Right atrium auricular region (tissue), 2 donors: ENCODE measurements around the gene NRIP3. TPM values are rescaled to one million over a fixed set of nuclear protein-coding genes. Genes with fewer than 3 reads are reported as not detected.

Experiments
- DNase-seq: peaks from one replicate; pipeline ENCODE4 v3.0.0-alpha.2; 2019; ENCODE audit warnings: low spot score
- H3K27ac ChIP-seq, 2 donors: fragments of 200-600 bp; sonication (generic); 1 replicate in 1 of 2; 2 replicates in 1 of 2; pipeline ENCODE4 v1.5.1; 2016 to 2019
- H3K27me3 ChIP-seq, 2 donors: fragments of 200-600 bp; sonication (generic); one replicate each; pipeline versions ENCODE4 v1.5.1 to v1.6.0; 2017 to 2019
- H3K36me3 ChIP-seq: fragments of 200-600 bp; sonication (generic); one replicate; pipeline ENCODE4 v1.5.1; 2016
- H3K4me1 ChIP-seq, 2 donors: fragments of 200-600 bp; sonication (generic); one replicate each; pipeline versions ENCODE4 v1.5.1 to v1.6.0; 2017 to 2019
- H3K4me3 ChIP-seq, 2 donors: fragments of 200-600 bp; sonication (generic); 1 replicate in 1 of 2; 2 replicates in 1 of 2; pipeline ENCODE4 v1.5.1; 2017 to 2019; ENCODE audit warnings: mild to moderate bottlenecking in 1 of 2, moderate library complexity in 1 of 2
- H3K9me3 ChIP-seq, 2 donors: fragments of 200-600 bp; sonication (generic); one replicate each; pipeline ENCODE4 v1.5.1; 2019
- CTCF ChIP-seq, 2 donors: fragments of 200-600 bp; sonication (generic); IDR thresholded peaks; one replicate each; pipeline ENCODE4 v1.5.1; 2019; ENCODE audit warnings: antibody characterized with exemption in 2 of 2
- total RNA-seq, 2 donors: library from RNA; depleted of rRNA; stranded (reverse); fragments of >200 nt; gene quantifications; one replicate each; pipeline ENCODE4 v1.1.0, GENCODE V29; 2016

Gene NRIP3
- total RNA-seq, 2 donors from 2014 or later, result 1.4 to 2.0 TPM

GRCh38 chr11:8961401-8961800, 42.4 kb downstream of the NRIP3 start:
- Histone ChIP-seq H3K36me3 (no peaks in the 10 kb centered on the region), H3K27ac (no peak overlapping the region), H3K4me3 (no peak overlapping the region), H3K4me1 (peaks cover 0 to 33% of the 10 kb centered on the region in 2 donors), H3K27me3 (no peaks in the 10 kb centered on the region), H3K9me3 (no peaks in the 10 kb centered on the region)
- TF ChIP-seq CTCF (IDR thresholded peaks at IDR 0.05), result no peak
- DNase-seq, result no peak

- no peaks in the 10 kb centered on the region for H3K27me3 ChIP-seq
- no peak overlapping the region for H3K4me3 ChIP-seq
- H3K36me3 ChIP-seq, result peaks cover 14% of the 10 kb centered on the region
- no peaks in the 10 kb centered on the region for H3K9me3 ChIP-seq
- peaks cover 0 to 28% of the 10 kb centered on the region in 2 donors for H3K4me1 ChIP-seq
- DNase-seq, result no peak
- TF ChIP-seq CTCF (IDR thresholded peaks at IDR 0.05), result peak in 1 of 2 donors; percentile 69
- peak overlapping the region in 1 of 2 donors; percentile 6 for H3K27ac ChIP-seq
These were observed 44.1 kb downstream of the NRIP3 start for GRCh38 chr11:8959546-8960166.

- H3K4me1 ChIP-seq, result peaks cover 0 to 13% of the 10 kb centered on the region in 2 donors
- no peak overlapping the region for H3K27ac ChIP-seq
- no peak overlapping the region for H3K4me3 ChIP-seq
- no peaks in the 10 kb centered on the region for H3K9me3 ChIP-seq
- no peak for DNase-seq
- H3K36me3 ChIP-seq, result peaks cover 40% of the 10 kb centered on the region
- no peaks in the 10 kb centered on the region for H3K27me3 ChIP-seq
- no peak for TF ChIP-seq CTCF (IDR thresholded peaks at IDR 0.05)
These were observed 46.9 kb downstream of the NRIP3 start for GRCh38 chr11:8956860-8957259.

GRCh38 chr11:8948886-8949285, 54.9 kb downstream of the NRIP3 start:
- Histone ChIP-seq H3K27ac (no peak overlapping the region), H3K4me3 (no peak overlapping the region), H3K36me3 (peaks cover 65% of the 10 kb centered on the region), H3K9me3 (no peaks in the 10 kb centered on the region), H3K4me1 (no peaks in the 10 kb centered on the region), H3K27me3 (no peaks in the 10 kb centered on the region)
- DNase-seq, result no peak
- TF ChIP-seq CTCF (IDR thresholded peaks at IDR 0.05), result no peak

GRCh38 chr11:8947230-8947943, 56.4 kb downstream of the NRIP3 start:
- H3K9me3 ChIP-seq, result no peaks in the 10 kb centered on the region
- H3K27me3 ChIP-seq, result no peaks in the 10 kb centered on the region
- no peak overlapping the region for H3K4me3 ChIP-seq
- H3K36me3 ChIP-seq, result peaks cover 52% of the 10 kb centered on the region
- H3K27ac ChIP-seq, result no peak overlapping the region
- TF ChIP-seq CTCF (IDR thresholded peaks at IDR 0.05), result no peak
- no peaks in the 10 kb centered on the region for H3K4me1 ChIP-seq
- no peak for DNase-seq
